Breast epithelium (tissue), 4 donors: ENCODE results near the gene MACROD2. TPM values are rescaled to one million over a fixed set of nuclear protein-coding genes. Genes with fewer than 3 reads are reported as not detected.

Experiments used
- DNase-seq, 2 donors: peaks; one replicate each; pipeline ENCODE4 v3.0.0-alpha.2; 2019; ENCODE audit warnings: low spot score in 2 of 2
- H3K27ac ChIP-seq, 2 donors: fragments of 200-600 bp; sonication (generic) in 1 of 2; one replicate each; pipeline ENCODE4 v1.5.1; 2016 to 2019; ENCODE audit warnings: mild to moderate bottlenecking in 1 of 2
- H3K27me3 ChIP-seq, 2 donors: fragments of 200-600 bp; sonication (generic) in 1 of 2; one replicate each; pipeline versions ENCODE4 v1.5.1 to v1.6.0; 2017 to 2019; ENCODE audit warnings: control low read depth in 1 of 2, mild to moderate bottlenecking in 1 of 2
- H3K36me3 ChIP-seq: fragments of 200-600 bp; one replicate; pipeline ENCODE4 v1.5.1; 2019
- H3K4me1 ChIP-seq, 2 donors: fragments of 200-600 bp; sonication (generic); one replicate each; pipeline ENCODE4 v1.5.1; 2016 to 2019; ENCODE audit warnings: control low read depth in 1 of 2
- H3K4me3 ChIP-seq, 3 donors: fragments of 200-600 bp; sonication (generic); 1 replicate in 2 of 3; 2 replicates in 1 of 3; pipeline ENCODE4 v1.5.1; 2016 to 2019; ENCODE audit warnings: mild to moderate bottlenecking in 3 of 3, moderate library complexity in 2 of 3
- H3K9me3 ChIP-seq, 2 donors: fragments of 200-600 bp; sonication (generic) in 1 of 2; one replicate each; pipeline ENCODE4 v1.5.1; 2016 to 2019; ENCODE audit warnings: control low read depth in 1 of 2
- CTCF ChIP-seq, 3 donors: fragments of 450-650 bp; IDR thresholded peaks; one replicate each; pipeline ENCODE4 v1.5.1; 2016 to 2017; ENCODE audit warnings: antibody characterized with exemption in 3 of 3, mild to moderate bottlenecking in 3 of 3, moderate library complexity in 3 of 3
- POLR2A ChIP-seq: fragments of 450-650 bp; IDR thresholded peaks from one replicate; pipeline ENCODE4 v1.6.1; 2016; ENCODE audit warnings: antibody characterized with exemption, mild to moderate bottlenecking, moderate library complexity
- POLR2AphosphoS5 ChIP-seq, 3 donors: sonication (generic); formaldehyde crosslinking; IDR thresholded peaks; one replicate each; pipeline ENCODE4 v1.6.1; 2017; ENCODE audit warnings: antibody characterized with exemption in 3 of 3
- intact Hi-C: fragments of 100-400 bp; cut with DNase I; formaldehyde crosslinking; loops from one replicate; pipeline ENCODE4 v1.15.1; 2023; ENCODE audit warnings: low total_unique reads
- total RNA-seq, 3 donors: library from RNA; depleted of rRNA; stranded (reverse); fragments of >200 nt; gene quantifications; one replicate each; pipeline ENCODE4 v1.1.0, GENCODE V29; 2016

Gene MACROD2
- total RNA-seq, 3 donors from 2014 or later = 6.7 to 26.8 (median 8.8) TPM

- Histone ChIP-seq H3K4me1 (no peaks in the 10 kb centered on the region), H3K27me3 (no peaks in the 10 kb centered on the region), H3K4me3 (no peak overlapping the region), H3K27ac (no peak overlapping the region), H3K36me3 (no peaks in the 10 kb centered on the region), H3K9me3 (no peaks in the 10 kb centered on the region)
- DNase-seq = no peak
- intact Hi-C loops = no loop called here
- TF ChIP-seq POLR2A = no peak
- TF ChIP-seq CTCF (IDR thresholded peaks at IDR 0.05) = no peak
Measured at GRCh38 chr20:15185322-15185721, 1190.0 kb downstream of the MACROD2 start.

- intact Hi-C loops = no loop called here
- no peaks in the 10 kb centered on the region for H3K9me3 ChIP-seq
- TF ChIP-seq POLR2AphosphoS5 (IDR thresholded peaks at IDR 0.05) (no peak), CTCF (IDR thresholded peaks at IDR 0.05) (no peak), POLR2A (no peak)
Measured at GRCh38 chr20:15185913-15186312, 1190.6 kb downstream of the MACROD2 start.

GRCh38 chr20:15187612-15188011 lies 1192.3 kb downstream of the MACROD2 start:
- intact Hi-C loops = no loop called here
- Histone ChIP-seq H3K36me3 (no peaks in the 10 kb centered on the region), H3K27ac (no peak overlapping the region), H3K4me1 (no peaks in the 10 kb centered on the region), H3K27me3 (no peaks in the 10 kb centered on the region), H3K9me3 (no peaks in the 10 kb centered on the region), H3K4me3 (no peak overlapping the region)
- TF ChIP-seq CTCF (IDR thresholded peaks at IDR 0.05) (no peak), POLR2AphosphoS5 (IDR thresholded peaks at IDR 0.05) (no peak), POLR2A (no peak)
- no peak for DNase-seq

More at GRCh38 chr20:15185913-15186312, 1190.6 kb downstream of the MACROD2 start:
- no peaks in the 10 kb centered on the region for H3K27me3 ChIP-seq
- no peaks in the 10 kb centered on the region for H3K4me1 ChIP-seq
- no peak for DNase-seq
- no peak overlapping the region for H3K4me3 ChIP-seq
- H3K27ac ChIP-seq = no peak overlapping the region
- no peaks in the 10 kb centered on the region for H3K36me3 ChIP-seq

- Histone ChIP-seq H3K4me3 (no peak overlapping the region), H3K27ac (no peak overlapping the region), H3K4me1 (no peaks in the 10 kb centered on the region), H3K27me3 (no peaks in the 10 kb centered on the region), H3K36me3 (no peaks in the 10 kb centered on the region), H3K9me3 (no peaks in the 10 kb centered on the region)
- intact Hi-C loops = no loop called here
- TF ChIP-seq POLR2A = no peak
- no peak for TF ChIP-seq POLR2AphosphoS5 (IDR thresholded peaks at IDR 0.05)
- no peak for TF ChIP-seq CTCF (IDR thresholded peaks at IDR 0.05)
- DNase-seq = no peak
Measured at GRCh38 chr20:15188415-15188814, 1193.1 kb downstream of the MACROD2 start.

GRCh38 chr20:15191082-15191723 lies 1195.9 kb downstream of the MACROD2 start:
- Histone ChIP-seq H3K27me3 (no peaks in the 10 kb centered on the region), H3K27ac (no peak overlapping the region), H3K9me3 (no peaks in the 10 kb centered on the region), H3K4me1 (no peaks in the 10 kb centered on the region), H3K4me3 (no peak overlapping the region), H3K36me3 (no peaks in the 10 kb centered on the region)
- intact Hi-C loops = no loop called here
- no peak for DNase-seq
- no peak for TF ChIP-seq POLR2AphosphoS5 (IDR thresholded peaks at IDR 0.05)
- TF ChIP-seq POLR2A = no peak
- TF ChIP-seq CTCF (IDR thresholded peaks at IDR 0.05) = no peak
